ENCODE measurements around the gene OTP.
A peak's percentile ranks its signal among the peaks of the same experiment; 100 is the strongest.

The OTP gene

GRCh38 chr5:77637998-77638762 lies at the start of gene OTP:
Gene OTP (minus strand): TSS chr5:77638713. CDS start chr5:77638549, 164 bp downstream.
- peaks cover 69% of the 10 kb centered on the region for H3K27me3 ChIP-seq (ENCODE audit: low read depth)
- H3K9me3 ChIP-seq: no peaks in the 10 kb centered on the region
- H3K36me3 ChIP-seq (replicated peaks): no peaks in the 10 kb centered on the region
- no peak for DNase-seq (ENCODE audit: low spot score in 2 of 2)
- in situ Hi-C loops (cut with MboI; ENCODE audit: low sequenced_read_pairs): no loop called here
- H3K4me1 ChIP-seq: peaks cover 11% of the 10 kb centered on the region; the same call in 1 of the 2 replicates
- H3K4me3 ChIP-seq: no peak within 1 kb of the TSS

GRCh38 chr5:77683171-77683732 lies 44.7 kb upstream of the OTP start:
- DNase-seq (ENCODE audit: low spot score in 2 of 2): no peak
- Histone ChIP-seq H3K27me3 (ENCODE audit: low read depth) (no peaks in the 10 kb centered on the region), H3K4me1 (no peaks in the 10 kb centered on the region), H3K9me3 (no peaks in the 10 kb centered on the region), H3K36me3 (replicated peaks) (no peaks in the 10 kb centered on the region), H3K4me3 (no peak overlapping the region)
- in situ Hi-C loops (cut with MboI; ENCODE audit: low sequenced_read_pairs): no loop called here

- H3K27me3 ChIP-seq (ENCODE audit: low read depth): peaks cover 9% of the 10 kb centered on the region
- in situ Hi-C loops (cut with MboI; ENCODE audit: low sequenced_read_pairs): no loop called here
- H3K4me1 ChIP-seq: no peaks in the 10 kb centered on the region
- H3K4me3 ChIP-seq: no peak overlapping the region
- DNase-seq (ENCODE audit: low spot score in 2 of 2): no peak
- no peaks in the 10 kb centered on the region for H3K36me3 ChIP-seq (replicated peaks)
- H3K9me3 ChIP-seq: no peaks in the 10 kb centered on the region; the same call in 1 of the 2 replicates
These were observed 32.0 kb upstream of the OTP start for GRCh38 chr5:77670526-77670925.

- Histone ChIP-seq H3K4me1 (no peaks in the 10 kb centered on the region), H3K4me3 (no peak overlapping the region), H3K36me3 (replicated peaks) (no peaks in the 10 kb centered on the region), H3K27me3 (ENCODE audit: low read depth) (peaks cover 9% of the 10 kb centered on the region), H3K9me3 (no peaks in the 10 kb centered on the region)
- in situ Hi-C loops (cut with MboI; ENCODE audit: low sequenced_read_pairs): no loop called here
- DNase-seq (ENCODE audit: low spot score in 2 of 2): no peak
These were observed 31.2 kb upstream of the OTP start for GRCh38 chr5:77669677-77670076.

- DNase-seq (ENCODE audit: low spot score in 2 of 2): no peak
- no peaks in the 10 kb centered on the region for H3K4me1 ChIP-seq
- H3K27me3 ChIP-seq (ENCODE audit: low read depth): peaks cover 10% of the 10 kb centered on the region
- in situ Hi-C loops (cut with MboI; ENCODE audit: low sequenced_read_pairs): no loop called here
- no peak overlapping the region for H3K4me3 ChIP-seq
- no peaks in the 10 kb centered on the region for H3K9me3 ChIP-seq
- no peaks in the 10 kb centered on the region for H3K36me3 ChIP-seq (replicated peaks)
These were observed 24.8 kb upstream of the OTP start for GRCh38 chr5:77663090-77663863.

GRCh38 chr5:77662635-77663034 lies 24.1 kb upstream of the OTP start:
- Histone ChIP-seq H3K4me1 (no peaks in the 10 kb centered on the region), H3K9me3 (no peaks in the 10 kb centered on the region), H3K36me3 (replicated peaks) (no peaks in the 10 kb centered on the region), H3K27me3 (ENCODE audit: low read depth) (peaks cover 10% of the 10 kb centered on the region), H3K4me3 (no peak overlapping the region)
- in situ Hi-C loops (cut with MboI; ENCODE audit: low sequenced_read_pairs): no loop called here
- DNase-seq (ENCODE audit: low spot score in 2 of 2): no peak

GRCh38 chr5:77658662-77659061 lies 20.1 kb upstream of the OTP start:
- no peak for DNase-seq (ENCODE audit: low spot score in 2 of 2)
- no peaks in the 10 kb centered on the region for H3K36me3 ChIP-seq (replicated peaks)
- no peaks in the 10 kb centered on the region for H3K4me1 ChIP-seq
- in situ Hi-C loops (cut with MboI; ENCODE audit: low sequenced_read_pairs): no loop called here
- H3K27me3 ChIP-seq (ENCODE audit: low read depth): 0 out of 2 replicates have a peak, but pooled peaks cover 3% of the 10 kb centered on the region
- H3K9me3 ChIP-seq: no peaks in the 10 kb centered on the region
- no peak overlapping the region for H3K4me3 ChIP-seq

GRCh38 chr5:77651343-77651742 lies 12.8 kb upstream of the OTP start:
- Histone ChIP-seq H3K9me3 (no peaks in the 10 kb centered on the region), H3K4me1 (no peaks in the 10 kb centered on the region), H3K4me3 (no peak overlapping the region), H3K36me3 (replicated peaks) (no peaks in the 10 kb centered on the region), H3K27me3 (ENCODE audit: low read depth) (peaks cover 5% of the 10 kb centered on the region; the same call in 1 of the 2 replicates)
- no peak for DNase-seq (ENCODE audit: low spot score in 2 of 2)
- in situ Hi-C loops (cut with MboI; ENCODE audit: low sequenced_read_pairs): no loop called here

- H3K4me3 ChIP-seq: no peak overlapping the region
- in situ Hi-C loops (cut with MboI; ENCODE audit: low sequenced_read_pairs): no loop called here
- no peaks in the 10 kb centered on the region for H3K9me3 ChIP-seq
- H3K36me3 ChIP-seq (replicated peaks): no peaks in the 10 kb centered on the region
- no peaks in the 10 kb centered on the region for H3K4me1 ChIP-seq
- no peak for DNase-seq (ENCODE audit: low spot score in 2 of 2)
- H3K27me3 ChIP-seq (ENCODE audit: low read depth): peaks cover 9% of the 10 kb centered on the region; the same call in 1 of the 2 replicates
These were observed 12.2 kb upstream of the OTP start for GRCh38 chr5:77650686-77651085.

- Histone ChIP-seq H3K27me3 (ENCODE audit: low read depth) (peaks cover 10% of the 10 kb centered on the region; the same call in 1 of the 2 replicates), H3K36me3 (replicated peaks) (no peaks in the 10 kb centered on the region), H3K9me3 (no peaks in the 10 kb centered on the region), H3K4me1 (no peaks in the 10 kb centered on the region), H3K4me3 (no peak overlapping the region)
- in situ Hi-C loops (cut with MboI; ENCODE audit: low sequenced_read_pairs): no loop called here
- no peak for DNase-seq (ENCODE audit: low spot score in 2 of 2)
These were observed 11.3 kb upstream of the OTP start for GRCh38 chr5:77649776-77650175.

- peaks cover 33% of the 10 kb centered on the region for H3K27me3 ChIP-seq (ENCODE audit: low read depth)
- peak overlapping the region; percentile 21 for H3K4me3 ChIP-seq
- in situ Hi-C loops (cut with MboI; ENCODE audit: low sequenced_read_pairs): no loop called here
- H3K36me3 ChIP-seq (replicated peaks): no peaks in the 10 kb centered on the region
- peaks cover 5% of the 10 kb centered on the region; the same call in 1 of the 2 replicates for H3K4me1 ChIP-seq
- no peaks in the 10 kb centered on the region for H3K9me3 ChIP-seq
- no peak for DNase-seq (ENCODE audit: low spot score in 2 of 2)
These were observed 7.6 kb upstream of the OTP start for GRCh38 chr5:77645995-77646639.

- H3K9me3 ChIP-seq: no peaks in the 10 kb centered on the region
- in situ Hi-C loops (cut with MboI; ENCODE audit: low sequenced_read_pairs): no loop called here
- no peaks in the 10 kb centered on the region for H3K36me3 ChIP-seq (replicated peaks)
- peaks cover 11% of the 10 kb centered on the region; the same call in 1 of the 2 replicates for H3K4me1 ChIP-seq
- H3K27me3 ChIP-seq (ENCODE audit: low read depth): peaks cover 40% of the 10 kb centered on the region
- peak; percentile 54 to 78 for DNase-seq (ENCODE audit: low spot score in 2 of 2)
- peak overlapping the region; percentile 30 for H3K4me3 ChIP-seq
These were observed 6.9 kb upstream of the OTP start for GRCh38 chr5:77645158-77645994.
